ENCODE measurements around the gene CDKL1.

- no peak for TF ChIP-seq CTCF (IDR thresholded peaks at IDR 0.05; ENCODE audit: low read depth, low read length)
- TF ChIP-seq EZH2phosphoT487 (IDR thresholded peaks at IDR 0.05; ENCODE audit: low read depth) = no peak
These were observed 3.8 kb upstream of the CDKL1 start for GRCh38 chr14:50400461-50400860.
